NT2/D1 (cell line): ENCODE measurements around the gene KIF16B.
"Not testable (repeated sequence)": the region's sequence is repeated elsewhere in the genome, so short reads cannot be mapped to it uniquely, and the experiment has no call there.

ENCODE experiments used
- DNase-seq: peaks from one replicate; pipeline ENCODE4 v3.0.0-alpha.2; 2011; ENCODE audit warnings: low read depth, low spot score
- H3K27me3 ChIP-seq: 2 replicates; pipeline ENCODE4 v1.6.0; 2011; ENCODE audit warnings: mild to moderate bottlenecking; ENCODE audit not compliant: insufficient read length, insufficient read depth
- H3K36me3 ChIP-seq: 2 replicates; pipeline ENCODE4 v1.6.1; 2011; ENCODE audit warnings: mild to moderate bottlenecking, low read length, mixed read lengths; ENCODE audit not compliant: insufficient read depth, insufficient read length
- H3K4me1 ChIP-seq: 2 replicates; pipeline ENCODE4 v1.5.1; 2011; ENCODE audit not compliant: insufficient read depth, insufficient read length
- H3K4me3 ChIP-seq: 2 replicates; pipeline ENCODE4 v1.5.1; 2011; ENCODE audit warnings: low read depth; ENCODE audit not compliant: insufficient read length
- H3K9ac ChIP-seq: 2 replicates; pipeline ENCODE4 v1.6.0; 2011; ENCODE audit warnings: low read depth; ENCODE audit not compliant: insufficient read length
- H3K9me3 ChIP-seq: 2 replicates; pipeline ENCODE4 v1.5.1; 2011; ENCODE audit warnings: mild to moderate bottlenecking, low read length; ENCODE audit not compliant: insufficient read depth
- SUZ12 ChIP-seq: IDR thresholded peaks from 2 replicates; pipeline ENCODE4 v1.6.1; 2011; ENCODE audit not compliant: insufficient read length, insufficient read depth; ENCODE audit errors: extremely low read depth
- YY1 ChIP-seq: IDR thresholded peaks from 2 replicates; pipeline ENCODE4 v1.6.1; 2011; ENCODE audit not compliant: insufficient read length, insufficient read depth
- ZNF274 ChIP-seq: IDR thresholded peaks from 2 replicates; pipeline ENCODE4 v1.6.1; 2011; ENCODE audit warnings: mild to moderate bottlenecking, low read depth, low read length

KIF16B gene

DNA sequence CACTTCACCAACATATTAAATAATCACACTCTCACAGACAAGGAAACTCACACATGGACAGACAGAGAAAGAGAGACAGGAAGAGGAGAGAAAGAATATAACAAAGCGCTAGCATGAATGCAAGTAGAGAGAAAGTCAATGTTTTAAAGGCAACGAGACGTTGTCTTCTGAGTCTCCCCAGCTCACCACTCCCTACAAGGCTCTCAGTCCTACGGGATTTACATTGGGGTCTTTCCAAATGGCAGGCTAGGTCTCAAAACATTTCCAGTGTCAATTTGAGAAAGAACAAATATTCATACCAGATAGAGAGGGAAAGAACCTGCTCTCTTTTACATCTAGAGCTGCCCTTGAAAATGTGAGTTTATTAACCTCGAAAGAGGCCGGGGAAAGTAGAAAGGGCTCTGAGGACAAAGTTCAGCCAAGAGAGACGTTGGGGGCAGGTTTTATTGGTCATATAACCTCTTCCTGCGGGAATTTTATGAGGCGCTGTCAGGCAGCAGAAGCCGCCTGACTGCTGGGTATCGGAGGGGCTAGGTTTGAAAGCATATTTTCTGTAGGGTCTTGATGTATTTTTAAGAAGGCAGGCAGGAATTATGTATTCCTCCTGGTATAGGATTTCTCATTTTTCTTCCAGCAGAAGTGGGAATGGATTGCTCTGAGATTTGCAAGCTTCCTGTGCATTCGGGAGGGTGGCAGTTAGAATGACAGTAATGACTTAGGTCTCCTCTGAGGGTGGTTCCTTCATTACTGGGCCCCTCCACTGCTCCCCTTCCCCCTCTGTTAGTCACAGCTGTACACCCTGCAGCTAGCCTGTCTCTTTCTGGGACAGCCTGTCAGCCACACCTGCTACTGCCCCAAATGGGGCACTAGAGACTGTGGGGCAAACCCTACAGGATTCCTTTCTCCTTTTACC lies 34.4 kb upstream of the KIF16B start:
- no peak for DNase-seq
- Histone ChIP-seq H3K9me3 (no peaks in the 10 kb centered on the region), H3K4me3 (no peak overlapping the region), H3K36me3 (no peaks in the 10 kb centered on the region), H3K4me1 (no peaks in the 10 kb centered on the region), H3K27me3 (no peaks in the 10 kb centered on the region), H3K9ac (no peak overlapping the region)
- TF ChIP-seq SUZ12 (no peak), ZNF274 (no peak), YY1 (no peak)

DNA sequence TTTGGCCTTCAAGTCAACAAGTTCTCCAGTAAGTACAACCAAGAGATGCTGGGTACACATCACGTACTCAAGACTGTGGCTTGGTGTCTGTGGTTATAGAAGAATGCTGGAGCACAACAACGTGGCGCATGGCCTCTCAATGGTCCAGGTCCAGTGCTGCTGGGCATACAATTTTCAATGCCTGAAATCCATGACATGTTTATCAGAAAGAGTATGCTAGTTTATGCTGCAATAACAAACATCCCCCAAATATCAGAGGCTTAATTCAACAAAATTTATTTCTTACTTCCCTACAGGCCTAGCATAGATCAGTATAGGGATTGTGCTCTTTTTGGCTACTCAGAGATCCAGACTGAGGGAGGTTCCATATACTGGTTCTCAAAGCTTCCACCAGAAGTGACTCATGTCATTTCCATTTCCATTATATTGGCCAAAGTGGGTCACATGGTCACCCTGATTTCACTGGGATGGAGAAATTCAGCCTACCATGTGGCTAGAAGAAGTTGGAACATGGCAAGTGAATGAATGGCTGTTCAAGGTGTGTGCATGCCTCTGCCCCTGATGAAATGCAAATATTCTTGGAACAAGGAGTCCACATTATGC lies 33.3 kb upstream of the KIF16B start:
- no peaks in the 10 kb centered on the region for H3K9me3 ChIP-seq
- no peak for DNase-seq
- H3K36me3 ChIP-seq: no peaks in the 10 kb centered on the region
- no peak overlapping the region for H3K4me3 ChIP-seq
- no peaks in the 10 kb centered on the region for H3K4me1 ChIP-seq
- no peaks in the 10 kb centered on the region for H3K27me3 ChIP-seq
- H3K9ac ChIP-seq: no peak overlapping the region
- no peak for TF ChIP-seq SUZ12
- no peak for TF ChIP-seq ZNF274
- TF ChIP-seq YY1: no peak

DNA sequence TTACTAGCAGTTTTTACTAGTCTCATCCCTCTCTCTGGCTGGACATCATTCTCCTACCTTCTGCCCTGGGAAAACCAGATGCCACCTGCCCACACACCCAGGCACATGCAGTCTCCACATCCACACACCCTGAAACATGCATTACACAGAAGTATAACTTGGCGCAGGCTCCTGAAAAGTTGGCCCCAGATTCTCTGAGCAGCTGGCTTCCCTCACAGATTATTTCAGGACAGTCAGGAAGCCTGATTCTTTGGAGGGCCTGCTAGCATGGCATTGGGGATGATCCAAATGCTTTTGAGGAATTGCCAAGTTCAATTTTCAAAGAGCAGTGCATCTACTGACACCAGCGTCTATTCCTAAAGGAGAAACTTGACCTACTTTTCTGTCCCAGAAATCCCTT lies 27.8 kb upstream of the KIF16B start:
- Histone ChIP-seq H3K27me3 (no peaks in the 10 kb centered on the region), H3K4me3 (no peak overlapping the region), H3K9me3 (no peaks in the 10 kb centered on the region), H3K9ac (no peak overlapping the region), H3K36me3 (no peaks in the 10 kb centered on the region), H3K4me1 (no peaks in the 10 kb centered on the region)
- no peak for DNase-seq
- no peak for TF ChIP-seq SUZ12
- TF ChIP-seq ZNF274: no peak
- TF ChIP-seq YY1: no peak

DNA sequence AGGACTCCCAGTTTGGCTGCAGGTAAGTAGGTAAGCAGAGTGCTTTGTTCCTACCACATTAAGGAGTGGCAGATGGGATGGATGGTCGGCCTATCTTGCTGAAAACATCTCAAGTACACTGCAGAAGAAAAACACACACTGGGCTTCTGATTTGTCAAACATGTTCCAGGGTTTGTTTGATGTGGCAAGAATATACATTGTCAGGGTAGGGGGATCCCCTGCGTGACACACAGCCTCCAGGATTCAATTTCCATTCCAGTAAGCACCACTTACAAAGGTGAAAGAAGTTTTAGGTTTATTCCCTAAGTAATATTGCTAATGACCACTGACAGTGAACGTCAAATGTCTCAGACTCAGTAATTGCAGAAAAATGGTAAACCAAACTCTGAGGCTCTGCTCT lies 26.0 kb upstream of the KIF16B start:
- TF ChIP-seq SUZ12 (no peak), YY1 (no peak), ZNF274 (no peak)
- H3K4me3 ChIP-seq: no peak overlapping the region
- no peak for DNase-seq
- H3K4me1 ChIP-seq: no peaks in the 10 kb centered on the region
- H3K9me3 ChIP-seq: no peaks in the 10 kb centered on the region
- H3K27me3 ChIP-seq: no peaks in the 10 kb centered on the region
- H3K9ac ChIP-seq: no peak overlapping the region
- H3K36me3 ChIP-seq: no peaks in the 10 kb centered on the region

DNA sequence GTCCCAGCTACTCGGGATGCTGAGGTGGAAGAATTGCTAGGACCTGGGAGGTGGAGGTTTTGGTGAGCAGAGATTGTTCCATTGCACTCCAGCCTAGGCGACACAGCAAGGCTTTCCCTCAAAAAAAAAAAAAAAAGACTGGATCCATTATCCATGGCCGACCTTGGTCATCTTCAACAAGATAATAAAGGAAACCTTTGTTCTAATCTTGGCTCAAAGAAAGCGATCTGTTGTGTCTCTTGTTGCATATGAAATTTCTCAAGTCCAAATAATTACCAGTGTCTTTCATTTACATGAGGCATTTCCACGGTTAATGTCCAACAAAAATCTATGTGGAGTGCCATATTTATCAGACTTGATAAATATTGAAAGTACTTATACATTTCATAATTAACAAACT lies 23.7 kb upstream of the KIF16B start:
- TF ChIP-seq ZNF274 (no peak), SUZ12 (no peak), YY1 (no peak)
- H3K36me3 ChIP-seq: no peaks in the 10 kb centered on the region
- no peak overlapping the region for H3K4me3 ChIP-seq
- H3K9ac ChIP-seq: no peak overlapping the region
- no peaks in the 10 kb centered on the region for H3K9me3 ChIP-seq
- no peaks in the 10 kb centered on the region for H3K4me1 ChIP-seq
- DNase-seq: no peak
- H3K27me3 ChIP-seq: no peaks in the 10 kb centered on the region

DNA sequence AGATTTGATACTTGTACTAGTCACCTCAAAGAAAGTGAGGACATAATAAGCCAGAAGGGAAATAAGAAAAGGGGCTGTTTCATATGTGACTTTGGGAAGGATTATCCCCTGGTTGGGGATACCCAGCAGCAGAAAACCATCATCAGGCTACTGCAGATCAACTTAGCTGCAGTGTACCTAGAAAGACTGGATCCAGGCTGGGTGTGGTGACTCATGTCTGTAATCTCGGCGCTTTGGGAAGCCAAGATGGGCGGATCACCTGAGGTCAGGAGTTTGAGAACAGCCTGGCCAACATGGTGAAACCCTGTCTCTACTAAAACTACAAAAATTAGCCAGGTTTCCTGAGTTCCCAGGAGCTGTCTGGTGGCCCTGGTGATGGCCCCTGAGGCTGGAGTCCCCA lies 23.2 kb upstream of the KIF16B start:
- H3K9ac ChIP-seq, H3K9me3 ChIP-seq, H3K36me3 ChIP-seq: not testable (repeated sequence)

DNA sequence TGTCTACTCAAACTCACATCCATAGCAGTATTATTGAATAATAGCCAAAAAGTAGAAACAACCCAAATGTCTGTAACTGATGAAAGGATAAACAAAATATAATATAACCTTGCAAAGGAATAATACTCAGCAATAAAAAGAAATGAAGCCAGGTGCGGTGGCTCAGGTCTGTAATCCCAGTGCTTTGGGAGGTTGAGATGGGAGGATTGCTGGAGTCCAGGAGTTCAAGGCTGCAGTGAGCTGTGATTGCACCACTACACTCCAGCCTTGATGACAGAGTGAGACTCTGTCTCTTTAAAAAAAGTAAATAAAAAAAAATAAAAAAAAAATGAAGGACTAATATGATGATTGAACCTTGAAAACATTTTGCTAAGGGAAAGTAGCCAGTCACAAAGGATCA lies 22.1 kb upstream of the KIF16B start:
- Histone ChIP-seq H3K27me3 (no peaks in the 10 kb centered on the region), H3K36me3 (no peaks in the 10 kb centered on the region), H3K4me1 (no peaks in the 10 kb centered on the region), H3K9me3 (no peaks in the 10 kb centered on the region), H3K4me3 (no peak overlapping the region), H3K9ac (no peak overlapping the region)
- no peak for TF ChIP-seq ZNF274
- TF ChIP-seq YY1: no peak
- TF ChIP-seq SUZ12: no peak
- no peak for DNase-seq

More for the DNA sequence above, 23.2 kb upstream of the KIF16B start:
- not testable (repeated sequence) for H3K4me1 ChIP-seq, H3K27me3 ChIP-seq, H3K4me3 ChIP-seq, DNase-seq
